Psoas muscle (tissue), 8 donors: ENCODE measurements around the gene PRKD3. TPM values are rescaled to one million over a fixed set of nuclear protein-coding genes. Genes with fewer than 3 reads are reported as not detected.

ENCODE experiments used
- ATAC-seq, 4 donors: fragments of 200-7000 bp; cut with Tn5 transposase; one replicate each; pipeline ENCODE4 v1.9.1; 2020; ENCODE audit warnings: moderate library complexity in 3 of 4, mild to moderate bottlenecking in 2 of 4
- DNase-seq, 2 donors: peaks; one replicate each; pipeline ENCODE4 v3.0.0-alpha.2; 2020
- H3K27ac ChIP-seq: fragments of 200-600 bp; one replicate; pipeline ENCODE4 v1.8.0; 2022
- H3K27me3 ChIP-seq, 3 donors: fragments of 200-600 bp in 1 of 3; one replicate each; pipeline versions ENCODE4 v1.6.1 to v1.8.0; 2013 to 2022; ENCODE audit warnings: low read length in 2 of 3, mild to moderate bottlenecking in 2 of 3, moderate library complexity in 1 of 3; ENCODE audit not compliant: insufficient read depth in 3 of 3
- H3K36me3 ChIP-seq, 2 donors: fragments of 200-600 bp in 1 of 2; one replicate each; pipeline versions ENCODE4 v1.6.1 to v1.8.0; 2013 to 2022; ENCODE audit warnings: low read depth in 1 of 2, mild to moderate bottlenecking in 1 of 2, moderate library complexity in 1 of 2; ENCODE audit not compliant: insufficient read depth in 1 of 2
- H3K4me1 ChIP-seq: fragments of 200-600 bp; one replicate; pipeline ENCODE4 v1.8.0; 2022
- H3K4me3 ChIP-seq: fragments of 200-600 bp; one replicate; pipeline ENCODE4 v1.8.0; 2022; ENCODE audit warnings: mild to moderate bottlenecking
- H3K9me3 ChIP-seq: fragments of 200-600 bp; one replicate; pipeline ENCODE4 v1.8.0; 2022
- CTCF ChIP-seq: fragments of 200-600 bp; IDR thresholded peaks from one replicate; pipeline ENCODE4 v1.8.0; 2022; ENCODE audit warnings: antibody characterized with exemption
- WGBS, 3 donors: extraction: QIAGEN DNeasy Blood & Tissue Kit; methylation state at CpG; one replicate each; pipeline versions ENCODE4 v1.1.6 to v1.1.7; 2013; 5-methylcytosine and 5-hydroxymethylcytosine counted together
- intact Hi-C, 2 donors: fragments of 100-400 bp; cut with DNase I; formaldehyde crosslinking; loops; one replicate each; pipeline versions ENCODE4 v1.11.0 to v1.14.2; 2022
- polyA plus RNA-seq, 3 donors: library from polyadenylated mRNA; stranded (reverse); fragments of 200-250 nt; gene quantifications; one replicate each; pipeline ENCODE4 v1.2.3, GENCODE V29; 2013
- total RNA-seq, 4 donors: library from RNA; stranded (reverse); fragmentation: NEBNext Ultra II Directional in 2 of 4; extraction: Animal tissue kit (Norgen Biotek cat#: 25700) in 2 of 4; gene quantifications; one replicate each; pipeline versions ENCODE4 v1.2.1 to v1.2.4, GENCODE V29; 2021 to 2023
- donor health status: healthy with polysubstance abuse.
- donor health status: DM: no; HTN: no; CAD: no; lungs with moderate emphysema.
- donor health status: Bipolar disorder and iron deficiency.
- donor health status: healthy.
- donor health status: DM: yes; HTN: yes; CAD: no.
- donor health status: DM: no; HTN: no; CAD: no.
- donor health status: DM: no; HTN: no; CAD: no.
- donor health status: DM: yes; HTN: yes; CAD: no.

PRKD3 gene
- total and polyA plus RNA-seq, 7 donors: 5.5 to 21.4 (median 17.1) TPM

- TF ChIP-seq CTCF: no peak
- DNase-seq: no peak
- no peaks in the 10 kb centered on the region for H3K36me3 ChIP-seq
- intact Hi-C loops: no loop called here
- no peak overlapping the region for H3K4me3 ChIP-seq
- ATAC-seq: no peak
- WGBS, 3 donors: 70 to 84% (median 79%) methylated on average over 4 of the region's 4 CpGs
- H3K9me3 ChIP-seq: no peaks in the 10 kb centered on the region
- H3K4me1 ChIP-seq: peaks cover 7% of the 10 kb centered on the region
- H3K27ac ChIP-seq: no peak overlapping the region
- H3K27me3 ChIP-seq: no peaks in the 10 kb centered on the region
Observed at GRCh38 chr2:37338933-37339332, 14.3 kb upstream of the PRKD3 start.

DNA sequence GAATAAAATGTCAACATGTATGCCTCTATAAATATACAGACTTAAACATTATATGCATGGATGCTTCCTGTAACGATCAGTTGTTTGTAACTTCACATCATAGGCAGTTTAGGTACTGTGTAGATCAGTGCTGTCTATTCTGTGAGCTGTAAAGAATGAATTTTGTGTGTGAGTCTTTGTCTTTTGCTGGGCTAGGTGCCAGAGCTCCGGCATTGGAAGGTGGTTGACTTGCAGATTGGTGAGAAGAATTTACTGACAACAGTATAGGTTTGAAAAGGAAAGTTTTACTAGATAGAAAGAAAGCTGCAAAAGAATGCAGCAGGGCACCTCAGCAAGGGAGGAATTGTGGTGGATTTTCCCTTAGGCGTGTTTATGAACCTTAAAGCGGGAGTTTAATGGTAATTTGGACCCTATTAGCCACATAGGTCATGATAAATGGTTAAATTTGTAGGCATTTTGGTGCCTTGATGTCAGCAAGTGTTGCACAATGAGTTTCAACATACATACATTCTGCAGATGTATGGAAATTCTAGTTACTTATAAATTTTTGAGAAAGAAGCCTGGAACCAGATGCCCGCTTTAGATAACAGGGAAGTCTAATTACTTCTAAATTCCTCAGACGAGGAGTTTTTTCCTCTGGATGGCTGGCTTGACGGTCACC, 13.1 kb upstream of the PRKD3 start:
- intact Hi-C loops: no loop called here
- Histone ChIP-seq H3K4me1 (peaks cover under 1% of the 10 kb centered on the region), H3K36me3 (no peaks in the 10 kb centered on the region), H3K27ac (no peak overlapping the region), H3K27me3 (no peaks in the 10 kb centered on the region), H3K9me3 (no peaks in the 10 kb centered on the region), H3K4me3 (no peak overlapping the region)
- no peak for TF ChIP-seq CTCF
- ATAC-seq (no peak), DNase-seq (no peak)
- WGBS, 3 donors: 80 to 83% (median 81%) methylated on average over 7 of the region's 7 CpGs

- WGBS, 3 donors: 87 to 94% (median 92%) methylated on average over 2 of the region's 2 CpGs
- Histone ChIP-seq H3K27me3 (no peaks in the 10 kb centered on the region), H3K4me3 (no peak overlapping the region), H3K27ac (no peak overlapping the region), H3K4me1 (no peaks in the 10 kb centered on the region), H3K36me3 (no peaks in the 10 kb centered on the region), H3K9me3 (no peaks in the 10 kb centered on the region)
- ATAC-seq: no peak
- DNase-seq: no peak
- no peak for TF ChIP-seq CTCF
- intact Hi-C loops: no loop called here
Observed at GRCh38 chr2:37335604-37336003, 11.0 kb upstream of the PRKD3 start.

- H3K27me3 ChIP-seq: no peaks in the 10 kb centered on the region
- no peak for TF ChIP-seq CTCF
- no peaks in the 10 kb centered on the region for H3K4me1 ChIP-seq
- H3K36me3 ChIP-seq: no peaks in the 10 kb centered on the region
- no peaks in the 10 kb centered on the region for H3K9me3 ChIP-seq
- DNase-seq (no peak), ATAC-seq (no peak)
- intact Hi-C loops: no loop called here
- no peak overlapping the region for H3K4me3 ChIP-seq
- 50 to 60% (median 55%) methylated on average over 2 of the region's 2 CpGs for WGBS, 3 donors
- H3K27ac ChIP-seq: no peak overlapping the region
Observed at GRCh38 chr2:37333256-37333655, 8.6 kb upstream of the PRKD3 start.

DNA sequence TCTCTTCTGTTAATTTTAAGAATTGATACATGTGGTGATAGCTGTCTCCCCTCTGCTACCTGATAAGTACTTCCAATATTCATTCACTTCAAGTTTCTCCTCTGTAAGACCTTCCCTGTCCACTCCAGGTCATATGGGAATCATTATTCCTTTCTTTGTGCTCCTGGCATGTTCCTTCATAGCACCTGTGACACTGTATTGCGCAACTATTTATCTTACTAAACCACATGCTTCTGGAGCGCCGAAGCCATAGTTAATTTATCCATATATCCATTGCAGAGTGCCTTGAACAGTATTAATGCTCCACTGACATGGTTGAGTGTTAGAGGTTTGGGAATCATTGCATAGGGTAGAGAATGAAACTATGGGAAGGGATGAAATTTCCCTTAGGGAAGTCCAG, 7.9 kb upstream of the PRKD3 start:
- 88 to 92% (median 89%) methylated on average over 3 of the region's 3 CpGs for WGBS, 3 donors
- intact Hi-C loops: no loop called here
- DNase-seq: no peak
- H3K27me3 ChIP-seq: no peaks in the 10 kb centered on the region
- no peak overlapping the region for H3K27ac ChIP-seq
- no peaks in the 10 kb centered on the region for H3K4me1 ChIP-seq
- H3K9me3 ChIP-seq: no peaks in the 10 kb centered on the region
- no peaks in the 10 kb centered on the region for H3K36me3 ChIP-seq
- ATAC-seq: no peak
- TF ChIP-seq CTCF: no peak
- H3K4me3 ChIP-seq: no peak overlapping the region
